Lung (tissue), 12 donors: ENCODE data around the gene NSUN6. TPM values are rescaled to one million over a fixed set of nuclear protein-coding genes. Genes with fewer than 3 reads are reported as not detected.

ENCODE experiments used
- ATAC-seq: fragments of 200-7000 bp; cut with Tn5 transposase; one replicate; pipeline ENCODE4 v1.9.1; 2020; ENCODE audit warnings: moderate number of reproducible peaks; ENCODE audit not compliant: insufficient read depth, low FRiP score
- DNase-seq, 3 donors: peaks; one replicate each; pipeline ENCODE4 v3.0.0-alpha.2; 2013 to 2017
- H3K27ac ChIP-seq, 2 donors: one replicate each; pipeline ENCODE4 v1.5.1; 2013; ENCODE audit warnings: mild to moderate bottlenecking in 2 of 2, moderate library complexity in 2 of 2, control low read depth in 1 of 2, inconsistent platforms in 1 of 2, low read depth in 1 of 2, low read length in 1 of 2
- H3K27me3 ChIP-seq, 3 donors: one replicate each; pipeline ENCODE4 v1.5.1; 2013; ENCODE audit warnings: low read length in 2 of 3; ENCODE audit not compliant: control insufficient read depth in 3 of 3, insufficient read depth in 3 of 3
- H3K36me3 ChIP-seq, 4 donors: one replicate each; pipeline ENCODE4 v1.5.1; 2013; ENCODE audit warnings: low read length in 4 of 4, mild to moderate bottlenecking in 1 of 4, moderate library complexity in 1 of 4; ENCODE audit not compliant: control insufficient read depth in 4 of 4, insufficient read depth in 4 of 4
- H3K4me1 ChIP-seq, 5 donors: one replicate each; pipeline ENCODE4 v1.5.1; 2013; ENCODE audit warnings: low read length in 5 of 5, mild to moderate bottlenecking in 2 of 5, moderate library complexity in 1 of 5; ENCODE audit not compliant: control insufficient read depth in 5 of 5, insufficient read depth in 5 of 5
- H3K4me3 ChIP-seq: one replicate; pipeline ENCODE4 v1.5.1; 2013; ENCODE audit warnings: mild to moderate bottlenecking, control low read depth, moderate library complexity
- H3K9ac ChIP-seq, 2 donors: one replicate each; pipeline ENCODE4 v1.5.1; 2013; ENCODE audit warnings: low read length in 2 of 2, control low read depth in 1 of 2; ENCODE audit not compliant: insufficient read depth in 1 of 2
- H3K9me3 ChIP-seq, 4 donors: one replicate each; pipeline ENCODE4 v1.5.1; 2013; ENCODE audit warnings: low read length in 3 of 4, mild to moderate bottlenecking in 1 of 4, moderate library complexity in 1 of 4; ENCODE audit not compliant: control insufficient read depth in 4 of 4, insufficient read depth in 3 of 4
- CTCF ChIP-seq: IDR thresholded peaks from 2 replicates; pipeline ENCODE4 v1.5.1; 2012; ENCODE audit warnings: mild to moderate bottlenecking; ENCODE audit errors: control extremely low read depth, extremely low read depth
- WGBS, 2 donors: extraction: QIAGEN DNeasy Blood & Tissue Kit; methylation state at CpG; one replicate each; pipeline ENCODE4 v1.1.7; 2013; 5-methylcytosine and 5-hydroxymethylcytosine counted together
- polyA plus RNA-seq, 2 donors: library from polyadenylated mRNA; stranded (reverse); fragments of 200-250 nt; gene quantifications; one replicate each; pipeline ENCODE4 v1.2.1, GENCODE V29; 2013
- total RNA-seq, 2 donors: library from RNA; depleted of rRNA in 1 of 2; stranded (reverse); fragments of >200 nt in 1 of 2; gene quantifications; one replicate each; pipeline ENCODE4 v1.2.1, GENCODE V29; 2014 to 2021
- donor health status: control.
- donor health status: control.
- donor health status: Bipolar disorder and iron deficiency.
- donor health status: healthy.
- donor health status: DM: yes; HTN: yes; CAD: no.

Gene NSUN6
- total and polyA plus RNA-seq, 4 donors, result 4.0 to 30.5 (median 6.5) TPM

DNA sequence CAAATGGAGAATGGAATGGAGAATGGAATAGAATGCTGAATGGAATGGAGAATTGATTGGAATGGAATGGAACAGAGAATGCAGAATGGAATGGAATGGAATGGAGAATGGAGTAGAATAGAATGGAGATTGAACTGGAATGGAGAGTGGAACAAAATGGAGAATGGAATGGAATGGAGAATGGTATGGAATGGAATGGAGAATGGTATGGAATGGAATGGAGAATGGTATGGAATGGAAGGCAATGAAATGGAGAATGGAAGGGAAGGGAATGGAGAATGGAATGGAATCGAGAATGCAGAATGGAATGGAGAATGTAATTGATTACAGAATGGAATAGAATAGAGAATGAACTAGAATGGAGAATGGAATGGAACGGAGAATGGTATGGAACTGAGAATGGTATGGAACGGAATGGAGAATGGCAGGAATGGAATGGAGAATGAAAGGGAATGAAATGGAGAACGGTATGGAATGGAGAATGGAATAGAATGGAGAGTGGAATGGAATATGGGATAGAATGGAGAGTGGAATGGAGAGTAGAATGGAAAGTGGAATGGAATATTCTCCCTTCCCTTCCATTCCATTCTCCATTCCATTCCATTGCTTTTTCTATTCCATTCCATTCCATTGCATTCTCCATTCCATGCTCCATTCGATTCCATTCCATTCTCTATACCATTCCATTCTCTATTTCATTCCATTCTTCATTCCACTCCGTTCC lies 88.2 kb downstream of the NSUN6 start:
- TF ChIP-seq CTCF, result no peak
- DNase-seq, result no peak
- ATAC-seq, result no peak
- 99% methylated on average over 6 of the region's 6 CpGs for WGBS, 2 donors
- no peak overlapping the region for H3K27ac ChIP-seq
- H3K9me3 ChIP-seq, result peaks cover 0 to 40% (median 6%) of the 10 kb centered on the region in 4 donors
- no peak overlapping the region for H3K4me3 ChIP-seq
- no peaks in the 10 kb centered on the region for H3K27me3 ChIP-seq
- no peaks in the 10 kb centered on the region for H3K4me1 ChIP-seq
- H3K36me3 ChIP-seq, result peaks cover 0 to 31% (median 3%) of the 10 kb centered on the region in 4 donors
- H3K9ac ChIP-seq, result no peak overlapping the region

DNA sequence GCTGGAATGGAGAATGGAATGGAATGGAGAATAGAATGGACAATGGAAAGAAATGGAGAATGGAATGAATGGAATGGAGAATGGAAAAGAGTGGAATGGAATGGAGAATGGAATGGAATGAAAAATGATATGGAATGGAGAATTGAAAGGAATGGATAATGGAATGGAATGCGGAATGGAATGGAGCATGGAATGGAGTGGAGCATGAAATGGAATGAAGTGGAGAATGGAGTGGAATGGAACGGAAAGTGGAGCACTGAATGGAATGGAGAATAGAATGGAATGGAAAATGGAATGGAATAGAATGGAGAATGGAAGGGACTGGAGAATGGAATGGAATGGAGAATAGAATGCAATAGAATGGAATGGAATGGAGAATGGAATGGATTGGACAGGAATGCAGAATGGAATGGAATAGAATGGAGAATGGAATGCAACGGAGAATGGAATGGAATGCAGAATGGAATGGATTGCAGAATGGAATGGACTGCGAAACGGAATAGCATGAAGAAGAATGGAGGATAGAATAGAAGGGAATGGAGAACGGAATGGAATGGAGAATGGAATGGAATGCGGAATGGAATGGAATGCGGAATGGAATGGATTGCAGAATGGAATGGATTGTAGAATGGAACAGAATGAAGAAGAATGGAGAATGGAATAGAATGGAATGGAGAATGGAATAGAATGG lies 89.4 kb downstream of the NSUN6 start:
- H3K36me3 ChIP-seq, result peaks cover 0 to 41% (median 6%) of the 10 kb centered on the region in 4 donors
- WGBS, 2 donors, result 98% methylated on average over 8 of the region's 8 CpGs
- peaks cover 0 to 42% (median 5%) of the 10 kb centered on the region in 4 donors for H3K9me3 ChIP-seq
- no peak overlapping the region for H3K4me3 ChIP-seq
- TF ChIP-seq CTCF, result no peak
- no peaks in the 10 kb centered on the region for H3K27me3 ChIP-seq
- DNase-seq (no peak), ATAC-seq (no peak)
- H3K9ac ChIP-seq, result no peak overlapping the region
- H3K4me1 ChIP-seq, result no peaks in the 10 kb centered on the region
- H3K27ac ChIP-seq, result no peak overlapping the region

GRCh38 chr10:18557960-18558359 lies 93.4 kb downstream of the NSUN6 start:
- TF ChIP-seq CTCF, result no peak
- DNase-seq, result no peak
- H3K4me1 ChIP-seq, result no peaks in the 10 kb centered on the region
- H3K4me3 ChIP-seq, result no peak overlapping the region
- H3K9ac ChIP-seq, result no peak overlapping the region
- H3K9me3 ChIP-seq, result peaks cover 0 to 34% (median 3%) of the 10 kb centered on the region in 4 donors
- ATAC-seq, result no peak
- no peak overlapping the region for H3K27ac ChIP-seq
- WGBS, 2 donors, result 94 to 98% methylated on average over 1 of the region's 1 CpG
- no peaks in the 10 kb centered on the region for H3K27me3 ChIP-seq
- peaks cover 0 to 62% (median 10%) of the 10 kb centered on the region in 4 donors for H3K36me3 ChIP-seq
